HG03045 (cell line): Measurements from ENCODE around the gene RCAN2.
"Not testable (repeated sequence)": the region's sequence is repeated elsewhere in the genome, so short reads cannot be mapped to it uniquely, and the experiment has no call there.

Experiments used
- ATAC-seq: cut with Tn5 transposase; IDR thresholded peaks from one replicate; pipeline ENCODE4 v1.9.1; 2021; ENCODE audit warnings: mild to moderate bottlenecking, moderate library complexity; ENCODE audit not compliant: unreplicated experiment

The RCAN2 gene

GRCh38 chr6:46444772-46445454, 46.3 kb downstream of the RCAN2 start:
- no peak for ATAC-seq

GRCh38 chr6:46443623-46444022, 47.6 kb downstream of the RCAN2 start:
- ATAC-seq, result no peak

GRCh38 chr6:46440641-46441040, 50.6 kb downstream of the RCAN2 start:
- no peak for ATAC-seq

- no peak for ATAC-seq
Measured at GRCh38 chr6:46440141-46440540, 51.1 kb downstream of the RCAN2 start.

- ATAC-seq, result no peak
Measured at GRCh38 chr6:46438245-46438644, 53.0 kb downstream of the RCAN2 start.

GRCh38 chr6:46437671-46438221, 53.5 kb downstream of the RCAN2 start:
- no peak for ATAC-seq

GRCh38 chr6:46422619-46423018, 68.6 kb downstream of the RCAN2 start:
- no peak for ATAC-seq

GRCh38 chr6:46421939-46422338, 69.3 kb downstream of the RCAN2 start:
- ATAC-seq, result no peak

- no peak for ATAC-seq
Measured at GRCh38 chr6:46420921-46421638, 70.2 kb downstream of the RCAN2 start.

GRCh38 chr6:46419576-46420002, 71.7 kb downstream of the RCAN2 start:
- ATAC-seq, result no peak

GRCh38 chr6:46414398-46414797, 76.9 kb downstream of the RCAN2 start:
- ATAC-seq, result no peak

GRCh38 chr6:46412662-46413061, 78.6 kb downstream of the RCAN2 start:
- ATAC-seq, result no peak

GRCh38 chr6:46411456-46412197, 79.6 kb downstream of the RCAN2 start:
- no peak for ATAC-seq

GRCh38 chr6:46410334-46410953, 80.8 kb downstream of the RCAN2 start:
- ATAC-seq, result no peak

- ATAC-seq, result no peak
Measured at GRCh38 chr6:46407776-46408530, 83.3 kb downstream of the RCAN2 start.

- no peak for ATAC-seq
Measured at GRCh38 chr6:46407246-46407645, 84.0 kb downstream of the RCAN2 start.

GRCh38 chr6:46405620-46406180, 85.5 kb downstream of the RCAN2 start:
- not testable (repeated sequence) for ATAC-seq

GRCh38 chr6:46400898-46401297, 90.4 kb downstream of the RCAN2 start:
- ATAC-seq, result no peak

- no peak for ATAC-seq
Measured at GRCh38 chr6:46395530-46395929, 95.7 kb downstream of the RCAN2 start.

GRCh38 chr6:46393940-46394337, 97.3 kb downstream of the RCAN2 start:
- ATAC-seq, result no peak
